Measurements from ENCODE around the gene TRIM17. TPM values are rescaled to one million over a fixed set of nuclear protein-coding genes. Genes with fewer than 3 reads are reported as not detected.
A peak's percentile ranks its signal among the peaks of the same experiment; 100 is the strongest.

TRIM17 gene
- total and polyA plus RNA-seq, 2 experiments from 2014 or later: 11.8 to 17.9 TPM

DNA sequence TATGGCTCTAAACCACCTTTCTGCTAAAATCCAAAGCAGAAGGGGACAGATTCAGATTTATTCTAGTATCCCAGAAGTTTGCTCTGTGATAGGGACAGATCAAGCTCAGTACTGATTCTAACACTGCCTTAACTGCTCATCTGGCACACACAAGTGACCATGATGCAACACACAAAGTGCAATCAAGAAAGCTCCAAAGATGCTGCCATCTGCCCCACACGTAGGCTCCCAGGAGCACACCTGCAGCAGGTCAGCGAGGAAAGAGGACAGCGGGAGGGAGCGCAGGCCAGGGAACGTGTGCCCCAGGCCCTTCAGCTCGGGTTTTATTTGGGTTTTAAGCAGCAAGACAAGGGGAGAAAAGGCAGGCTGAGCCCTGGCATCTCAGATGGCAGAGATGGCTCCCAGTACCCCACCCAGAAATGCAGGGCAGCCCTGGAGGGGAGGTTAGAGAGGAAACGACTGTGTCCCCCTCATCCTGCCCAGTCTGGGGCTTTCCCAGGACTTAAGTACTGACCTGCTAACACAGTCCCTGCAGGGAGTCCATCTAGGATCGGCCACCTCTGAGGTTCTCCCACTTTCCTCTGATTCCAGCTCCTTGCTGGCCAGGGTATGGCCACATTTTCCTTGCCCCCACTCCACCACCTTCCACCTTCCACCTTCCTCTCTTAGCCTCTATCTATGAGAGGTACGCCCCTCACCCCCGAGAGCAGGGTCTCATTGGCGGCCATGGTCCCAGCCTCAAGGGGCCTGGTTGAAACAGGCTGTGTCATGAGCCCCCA is 11.3 kb downstream of the TRIM17 start:
- peaks cover 15% of the 10 kb centered on the region for H3K4me1 ChIP-seq (ENCODE audit: low read depth)
- no peak for DNase-seq (ENCODE audit: low read depth in 1 of 2, low spot score in 1 of 2)
- TF ChIP-seq CTCF (IDR thresholded peaks at IDR 0.05; ENCODE audit: low read depth, low read length): no peak
- no peaks in the 10 kb centered on the region for H3K9me3 ChIP-seq (ENCODE audit: low read depth)
- no peaks in the 10 kb centered on the region for H3K27me3 ChIP-seq
- peaks cover 3% of the 10 kb centered on the region for H3K36me3 ChIP-seq
- peak overlapping the region; percentile 75 for H3K27ac ChIP-seq
- peak overlapping the region; percentile 95 for H3K4me3 ChIP-seq

DNA sequence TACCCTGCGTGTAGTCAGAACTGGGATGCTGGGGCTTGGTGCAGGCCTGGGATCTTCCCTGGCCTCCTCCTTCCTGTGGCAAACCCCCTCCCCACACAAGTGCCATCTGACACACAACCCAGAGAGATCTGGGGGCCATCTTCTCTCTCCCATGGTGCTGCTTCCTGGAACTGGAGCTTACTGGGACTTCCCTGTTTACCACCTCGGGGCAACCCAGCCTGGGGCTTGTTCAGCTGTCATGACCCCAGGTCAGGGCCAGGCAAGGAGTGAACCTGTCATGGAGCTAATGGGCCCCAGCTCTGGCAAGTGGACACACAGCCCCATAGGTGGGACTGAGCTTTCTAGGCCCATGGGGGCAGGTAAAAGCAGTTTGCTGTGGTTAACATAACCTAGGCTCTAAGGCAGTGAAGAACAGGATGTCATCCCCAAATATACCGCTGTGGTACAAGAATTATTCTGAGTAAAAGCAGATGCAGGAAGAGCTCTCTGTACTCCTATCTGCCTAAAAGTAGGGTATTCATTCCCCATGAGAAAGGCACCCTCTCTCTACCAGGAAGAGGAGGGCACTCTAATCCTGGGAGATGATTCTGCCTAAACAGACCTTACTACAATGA is 12.4 kb downstream of the TRIM17 start:
- peak overlapping the region; percentile 95 for H3K4me3 ChIP-seq

DNA sequence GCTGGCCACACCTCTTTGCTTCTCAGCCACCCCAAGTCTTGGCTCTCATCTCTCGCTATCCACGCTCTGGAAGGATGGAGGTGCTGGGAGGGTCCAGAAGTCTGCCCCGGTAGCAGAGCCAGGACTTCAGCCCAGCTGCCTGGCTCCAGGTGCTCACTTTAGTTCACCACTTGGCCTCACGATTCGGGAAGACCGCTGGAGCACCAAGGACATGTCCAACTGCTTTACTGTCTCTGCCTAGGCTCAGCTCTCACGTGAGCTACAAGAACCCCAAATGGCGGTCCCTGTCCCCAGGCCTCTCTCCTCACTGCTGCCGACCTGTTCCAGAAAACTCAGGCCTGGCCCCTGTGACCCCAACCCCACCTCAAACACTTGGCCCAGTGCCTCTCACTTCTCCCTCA is 13.4 kb downstream of the TRIM17 start:
- no peaks in the 10 kb centered on the region for H3K27me3 ChIP-seq
- no peak overlapping the region for H3K4me3 ChIP-seq
- peaks cover 15% of the 10 kb centered on the region for H3K4me1 ChIP-seq (ENCODE audit: low read depth)
- no peaks in the 10 kb centered on the region for H3K9me3 ChIP-seq (ENCODE audit: low read depth)
- no peak overlapping the region for H3K27ac ChIP-seq
- no peak for DNase-seq (ENCODE audit: low read depth in 1 of 2, low spot score in 1 of 2)
- no peak for TF ChIP-seq CTCF (IDR thresholded peaks at IDR 0.05; ENCODE audit: low read depth, low read length)
- H3K36me3 ChIP-seq: peaks cover 9% of the 10 kb centered on the region

More for the DNA sequence above, 12.4 kb downstream of the TRIM17 start:
- Histone ChIP-seq H3K27ac (no peak overlapping the region), H3K9me3 (ENCODE audit: low read depth) (no peaks in the 10 kb centered on the region), H3K36me3 (peaks cover 7% of the 10 kb centered on the region), H3K27me3 (no peaks in the 10 kb centered on the region), H3K4me1 (ENCODE audit: low read depth) (peaks cover 15% of the 10 kb centered on the region)
- DNase-seq (ENCODE audit: low read depth in 1 of 2, low spot score in 1 of 2): no peak
- no peak for TF ChIP-seq CTCF (IDR thresholded peaks at IDR 0.05; ENCODE audit: low read depth, low read length)

- no peak for DNase-seq (ENCODE audit: low read depth in 1 of 2, low spot score in 1 of 2)
- Histone ChIP-seq H3K4me3 (no peak overlapping the region), H3K27me3 (no peaks in the 10 kb centered on the region), H3K36me3 (peaks cover 9% of the 10 kb centered on the region), H3K4me1 (ENCODE audit: low read depth) (peaks cover 12% of the 10 kb centered on the region), H3K27ac (no peak overlapping the region), H3K9me3 (ENCODE audit: low read depth) (no peaks in the 10 kb centered on the region)
- TF ChIP-seq CTCF (IDR thresholded peaks at IDR 0.05; ENCODE audit: low read depth, low read length): no peak
Measured at GRCh38 chr1:228402641-228403025, 14.0 kb downstream of the TRIM17 start.

DNA sequence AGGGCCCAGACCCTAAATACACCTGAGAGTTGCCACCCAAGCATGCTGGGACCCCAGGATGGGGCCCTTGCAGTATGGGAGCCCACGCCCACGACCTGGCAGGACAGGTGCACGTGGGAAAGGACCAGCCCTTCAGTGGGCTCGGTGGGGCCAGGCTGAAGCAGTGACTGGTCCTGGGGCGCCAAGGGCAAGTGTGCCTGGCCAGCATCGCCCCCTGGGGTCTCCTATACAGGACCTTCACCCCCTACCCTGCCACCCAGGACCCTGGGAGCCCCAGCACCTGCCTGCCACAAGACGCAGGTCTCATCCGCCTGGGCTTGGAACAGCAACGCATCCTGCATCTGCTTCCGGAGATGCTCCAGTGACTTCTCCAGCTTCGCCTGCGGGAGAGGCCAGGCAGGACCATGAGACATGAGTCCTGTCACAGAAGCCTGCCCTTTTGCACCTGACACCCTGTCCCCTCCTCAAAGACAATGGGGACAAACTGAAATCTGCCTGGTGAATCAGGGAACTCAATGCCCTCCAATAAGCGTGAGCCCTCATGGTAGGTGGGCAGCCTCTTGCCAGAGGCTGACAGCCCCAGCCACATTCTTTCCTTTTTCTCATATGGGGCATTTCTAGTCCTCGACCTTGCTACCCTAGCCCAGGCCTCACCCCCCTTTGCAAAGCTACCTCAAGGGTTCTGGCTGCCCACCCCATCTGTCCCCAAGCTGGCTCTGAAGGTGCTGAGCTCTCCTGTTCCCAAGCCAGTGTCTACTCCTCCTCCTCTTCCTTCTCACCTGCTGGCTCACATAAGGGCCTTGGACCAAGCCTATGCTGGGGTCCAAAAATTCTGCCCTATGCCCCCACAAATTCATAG is 14.7 kb downstream of the TRIM17 start:
- H3K27ac ChIP-seq: no peak overlapping the region
- peaks cover 9% of the 10 kb centered on the region for H3K4me1 ChIP-seq (ENCODE audit: low read depth)
- no peak for TF ChIP-seq CTCF (IDR thresholded peaks at IDR 0.05; ENCODE audit: low read depth, low read length)
- no peak overlapping the region for H3K4me3 ChIP-seq
- H3K27me3 ChIP-seq: no peaks in the 10 kb centered on the region
- no peak for DNase-seq (ENCODE audit: low read depth in 1 of 2, low spot score in 1 of 2)
- H3K9me3 ChIP-seq (ENCODE audit: low read depth): no peaks in the 10 kb centered on the region
- H3K36me3 ChIP-seq: peaks cover 9% of the 10 kb centered on the region

Data from cardiac muscle cell (in vitro differentiated cells and primary cell).